ENCODE measurements around the gene ZNF107.

- TF ChIP-seq CTCF (IDR thresholded peaks at IDR 0.05) (no peak), POLR2A (IDR thresholded peaks at IDR 0.05) (no peak)
These were observed 26.5 kb upstream of the ZNF107 start for GRCh38 chr7:64639267-64640001.
